NB4 (cell line): Measurements from ENCODE around the gene MYL6.

Experiments used
- DNase-seq: peaks from one replicate; pipeline ENCODE4 v3.0.0; 2010; ENCODE audit warnings: low read depth
- H3K4me3 ChIP-seq: one replicate; pipeline ENCODE4 v1.5.1; 2011; ENCODE audit warnings: mild to moderate bottlenecking, low read depth, low read length, moderate library complexity
- CTCF ChIP-seq: IDR thresholded peaks from one replicate; pipeline ENCODE4 v1.5.1; 2012; ENCODE audit warnings: low read depth, low read length
- MYC ChIP-seq: IDR thresholded peaks from 2 replicates; pipeline ENCODE4 v1.6.1; 2011; ENCODE audit warnings: low read depth, low read length
- POLR2A ChIP-seq: IDR thresholded peaks from 2 replicates; pipeline ENCODE4 v1.6.1; 2011; ENCODE audit warnings: mild to moderate bottlenecking; ENCODE audit not compliant: insufficient read length; ENCODE audit errors: extremely low read depth
- TF ChIP-seq, protein P1 (sequence below): IDR thresholded peaks from 2 replicates; pipeline ENCODE4 v1.6.1; 2011; ENCODE audit warnings: low read depth, low read length

The MYL6 gene

DNA sequence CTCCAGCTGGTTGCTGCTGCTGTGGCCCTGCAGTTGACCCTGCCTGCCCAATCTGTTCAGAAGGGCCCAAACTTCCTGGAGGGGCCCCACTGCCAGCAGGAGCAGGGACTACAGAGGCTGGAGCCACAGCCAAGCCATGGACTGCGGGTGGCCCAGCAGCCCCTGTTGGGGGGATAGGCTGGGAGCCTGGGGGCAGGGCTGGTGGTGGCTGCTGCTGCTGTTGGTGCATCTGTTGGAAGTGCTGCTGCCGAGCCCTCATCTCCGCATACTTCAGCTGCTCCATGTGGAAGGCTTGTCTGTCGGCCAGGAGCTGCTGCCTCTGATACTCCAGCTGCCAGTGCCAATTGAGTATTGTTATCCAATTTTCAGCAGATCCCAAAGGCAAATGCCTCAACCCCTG, 7.2 kb downstream of the MYL6 start:
- no peak overlapping the region for H3K4me3 ChIP-seq
- TF ChIP-seq, protein P1, sequence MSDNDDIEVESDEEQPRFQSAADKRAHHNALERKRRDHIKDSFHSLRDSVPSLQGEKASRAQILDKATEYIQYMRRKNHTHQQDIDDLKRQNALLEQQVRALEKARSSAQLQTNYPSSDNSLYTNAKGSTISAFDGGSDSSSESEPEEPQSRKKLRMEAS, result no peak
- TF ChIP-seq POLR2A (no peak), MYC (no peak), CTCF (no peak)
- no peak for DNase-seq

- no peak overlapping the region for H3K4me3 ChIP-seq
- no peak for DNase-seq
- TF ChIP-seq MYC (no peak), POLR2A (no peak), CTCF (no peak)
- TF ChIP-seq, protein P1, result no peak
Measured at GRCh38 chr12:56169229-56169759, 11.1 kb downstream of the MYL6 start.

DNA sequence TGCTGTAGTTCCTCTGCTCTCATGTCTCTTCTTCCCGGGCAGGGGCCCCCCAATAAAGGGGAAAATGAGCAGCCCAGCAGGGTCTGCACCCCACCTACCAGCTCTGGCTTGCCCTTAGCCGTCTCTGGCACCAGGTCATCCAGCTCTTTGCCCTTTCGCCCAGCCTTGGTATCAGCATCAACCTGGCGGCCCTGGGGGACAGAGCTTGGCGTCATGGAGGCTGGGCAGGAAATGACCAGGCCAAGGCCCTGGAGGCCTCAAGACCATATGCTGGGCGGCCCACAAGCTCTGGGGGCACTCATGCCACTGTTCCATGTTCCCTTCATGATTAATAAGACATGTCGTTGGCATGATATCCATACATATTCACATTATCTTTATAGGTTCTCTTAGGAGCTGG, 14.7 kb downstream of the MYL6 start:
- TF ChIP-seq MYC, result no peak
- TF ChIP-seq, protein P1, result no peak
- TF ChIP-seq POLR2A, result no peak
- no peak for TF ChIP-seq CTCF
- no peak for DNase-seq
- H3K4me3 ChIP-seq, result no peak overlapping the region

DNA sequence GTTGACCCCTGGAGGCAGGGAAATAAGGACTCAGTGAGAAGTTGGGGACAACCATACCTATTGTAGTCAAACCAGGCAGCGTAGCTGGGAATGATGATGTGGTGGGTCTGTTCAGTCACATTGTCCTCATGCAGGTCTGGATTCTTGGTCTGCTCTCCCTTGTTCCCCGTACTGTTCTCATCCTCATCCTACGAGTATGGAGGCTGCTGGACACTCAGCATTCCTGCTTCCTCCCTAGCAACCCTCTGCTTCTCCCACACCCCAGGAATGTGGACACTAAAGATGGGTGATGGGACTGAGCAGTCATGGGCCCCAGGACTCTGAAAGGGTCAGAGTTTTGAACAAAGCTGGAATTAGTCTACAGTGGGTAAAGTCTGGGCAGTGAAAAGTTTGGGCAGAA, 20.2 kb downstream of the MYL6 start:
- no peak overlapping the region for H3K4me3 ChIP-seq
- no peak for DNase-seq
- no peak for TF ChIP-seq MYC
- TF ChIP-seq POLR2A, result no peak
- TF ChIP-seq CTCF, result no peak
- TF ChIP-seq, protein P1, result no peak

GRCh38 chr12:56186957-56187356, 28.8 kb downstream of the MYL6 start:
- DNase-seq, result no peak
- TF ChIP-seq, protein P1, result no peak
- TF ChIP-seq CTCF (no peak), POLR2A (no peak), MYC (no peak)
- H3K4me3 ChIP-seq, result peak overlapping the region; percentile 94
